A673 (cell line): ENCODE data around the gene RASSF1. TPM values are rescaled to one million over a fixed set of nuclear protein-coding genes. Genes with fewer than 3 reads are reported as not detected.

Source experiments
- Bru-seq: library from RNA; stranded (reverse); fragments of 400-500 nt; gene quantifications from one replicate; lab custom pipeline; 2021; lab: Mats Ljungman, UMichigan
- BruChase-seq, 2 experiments: library from RNA; stranded (reverse); fragments of 400-500 nt; gene quantifications; one replicate each; lab custom pipeline; 2021; lab: Mats Ljungman, UMichigan
- BruUV-seq: library from RNA; stranded (reverse); fragments of 400-500 nt; replicated peaks from 2 replicates; lab custom pipeline; 2021; lab: Mats Ljungman, UMichigan
- CTCF ChIA-PET: fragments of 300-600 bp; sonication (Branson Sonifier 250); formaldehyde crosslinking; loops from one replicate; lab custom pipeline; 2022; ENCODE audit warnings: antibody characterized with exemption; lab: Charles Lee
- POLR2A ChIA-PET: fragments of 300-600 bp; sonication (Branson Sonifier 250); formaldehyde crosslinking; loops from one replicate; lab custom pipeline; 2022; ENCODE audit warnings: antibody characterized with exemption; ENCODE audit not compliant: low non-redundant PET; lab: Charles Lee
- DNase-seq: peaks from one replicate; pipeline ENCODE4 v3.0.0-alpha.2; 2015; ENCODE audit warnings: low spot score
- H3K27ac ChIP-seq: fragments of 200-600 bp; sonication (generic); 2 replicates; pipeline ENCODE4 v1.5.1; 2016; ENCODE audit warnings: mixed run types, low read depth, mild to moderate bottlenecking, mixed read lengths, antibody characterized with exemption, low read length; ENCODE audit not compliant: poor library complexity, severe bottlenecking
- H3K27me3 ChIP-seq: fragments of 200-600 bp; sonication (generic); replicated peaks from 2 replicates; pipeline ENCODE4 v1.6.1; 2017; ENCODE audit warnings: mixed run types, low read depth, mild to moderate bottlenecking, mixed read lengths, antibody characterized with exemption, low read length; ENCODE audit not compliant: insufficient read depth, poor library complexity
- H3K36me3 ChIP-seq: fragments of 200-600 bp; sonication (generic); 2 replicates; pipeline ENCODE4 v1.6.1; 2016; ENCODE audit warnings: mixed run types, mild to moderate bottlenecking, mixed read lengths, antibody characterized with exemption, low read length; ENCODE audit not compliant: insufficient read depth, poor library complexity, severe bottlenecking
- H3K4me1 ChIP-seq: fragments of 200-600 bp; sonication (generic); 2 replicates; pipeline ENCODE4 v1.6.1; 2017; ENCODE audit warnings: mixed run types, mild to moderate bottlenecking, mixed read lengths, antibody characterized with exemption, low read length; ENCODE audit not compliant: insufficient read depth, poor library complexity, severe bottlenecking
- H3K4me3 ChIP-seq: fragments of 200-600 bp; sonication (generic); 2 replicates; pipeline ENCODE4 v1.5.1; 2016; ENCODE audit warnings: low read depth, mixed run types, mild to moderate bottlenecking, mixed read lengths, low read length; ENCODE audit not compliant: poor library complexity, severe bottlenecking
- H3K9me3 ChIP-seq: fragments of 200-600 bp; sonication (generic); 2 replicates; pipeline ENCODE4 v1.6.1; 2016; ENCODE audit warnings: mixed run types, low read depth, mild to moderate bottlenecking, mixed read lengths, antibody characterized with exemption, low read length; ENCODE audit not compliant: poor library complexity, severe bottlenecking
- CTCF ChIP-seq: fragments of 300-800, 200-600 bp; sonication (generic); conservative IDR thresholded peaks from 2 replicates; pipeline ENCODE4 v1.5.1; 2017; ENCODE audit warnings: low read depth, mild to moderate bottlenecking, antibody characterized with exemption, low read length, moderate library complexity, mixed read lengths
- EZH2 ChIP-seq: fragments of 200-600 bp; sonication (generic); IDR thresholded peaks from 2 replicates; pipeline ENCODE4 v1.6.1; 2017; ENCODE audit warnings: borderline replicate concordance, low read depth, mild to moderate bottlenecking, mixed read lengths, antibody characterized with exemption, low read length; ENCODE audit not compliant: poor library complexity, severe bottlenecking
- intact Hi-C: fragments of 100-400 bp; cut with micrococcal nuclease; formaldehyde crosslinking; loops from one replicate; pipeline ENCODE4 v1.10.0; 2022; ENCODE audit not compliant: unreplicated experiment
- long read RNA-seq: library from polyadenylated mRNA; stranded (forward); transcript quantifications from one replicate; pipeline ENCODE4 v2.0.0, GENCODE V29; 2022
- total RNA-seq: library from RNA; stranded (reverse); gene quantifications from 2 replicates; pipeline ENCODE4 v1.2.3, GENCODE V29; 2021

Gene RASSF1
- 10.2 and 14.4 TPM in 2 replicates for total RNA-seq
- Bru-seq, nascent RNA = percentile 59 among the genes with signal in this experiment
- BruChase-seq, experiment 1, labeled RNA remaining after a 2-hour chase = percentile 55 among the genes with signal in this experiment
- BruChase-seq, experiment 2, labeled RNA remaining after a 6-hour chase = percentile 55 among the genes with signal in this experiment
- long read RNA-seq, transcript RASSF1-201 (5 exons, 1,757 nt) = major isoform, 21 of 23 reads
- long read RNA-seq, partial matches to known transcripts = 0 of 23 reads
- long read RNA-seq, other reads (novel, unspliced or antisense) = 1 of 23 reads

DNA sequence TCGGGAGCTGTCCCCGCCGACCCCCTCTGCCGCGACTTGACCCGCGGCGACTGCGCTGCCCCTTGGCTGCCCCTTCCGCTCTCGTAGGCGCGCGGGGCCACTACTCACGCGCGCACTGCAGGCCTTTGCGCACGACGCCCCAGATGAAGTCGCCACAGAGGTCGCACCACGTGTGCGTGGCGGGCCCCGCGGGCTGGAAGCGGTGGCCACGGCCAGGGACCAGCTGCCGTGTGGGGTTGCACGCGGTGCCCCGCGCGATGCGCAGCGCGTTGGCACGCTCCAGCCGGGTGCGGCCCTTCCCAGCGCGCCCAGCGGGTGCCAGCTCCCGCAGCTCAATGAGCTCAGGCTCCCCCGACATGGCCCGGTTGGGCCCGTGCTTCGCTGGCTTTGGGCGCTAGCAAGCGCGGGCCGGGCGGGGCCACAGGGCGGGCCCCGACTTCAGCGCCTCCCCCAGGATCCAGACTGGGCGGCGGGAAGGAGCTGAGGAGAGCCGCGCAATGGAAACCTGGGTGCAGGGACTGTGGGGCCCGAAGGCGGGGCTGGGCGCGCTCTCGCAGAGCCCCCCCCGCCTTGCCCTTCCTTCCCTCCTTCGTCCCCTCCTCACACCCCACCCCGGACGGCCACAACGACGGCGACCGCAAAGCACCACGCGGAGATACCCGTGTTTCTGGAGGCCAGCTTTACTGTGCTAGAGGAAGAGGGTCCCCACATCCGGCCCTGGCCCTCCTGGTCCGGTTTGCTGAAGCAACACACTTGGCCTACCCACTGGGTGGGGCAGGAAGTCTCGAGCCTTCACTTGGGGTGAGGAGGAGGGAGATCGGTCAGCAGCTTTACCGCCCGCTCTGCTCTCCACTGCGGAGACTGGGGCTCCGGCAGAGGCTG, at the start of gene RASSF1:
Gene RASSF1, minus strand, starts transcription at position 389 of the 882 bp plus-strand sequence. Its CDS starts 31 bp downstream, at position 358.
- intact Hi-C loops = no loop called here
- H3K4me3 ChIP-seq = no peak within 1 kb of the TSS
- no peak within 1 kb of the TSS for H3K27ac ChIP-seq
- BruUV-seq = no TSS peak
- peaks cover 2% of the 10 kb centered on the region for H3K4me1 ChIP-seq
- no peaks in the 10 kb centered on the region for H3K9me3 ChIP-seq
- ChIA-PET CTCF (no interaction called here), POLR2A (no interaction called here)
- H3K27me3 ChIP-seq = no peaks in the 10 kb centered on the region
- no peak for TF ChIP-seq EZH2
- no peak for TF ChIP-seq CTCF
- DNase-seq = no peak
- H3K36me3 ChIP-seq = no peaks in the 10 kb centered on the region

DNA sequence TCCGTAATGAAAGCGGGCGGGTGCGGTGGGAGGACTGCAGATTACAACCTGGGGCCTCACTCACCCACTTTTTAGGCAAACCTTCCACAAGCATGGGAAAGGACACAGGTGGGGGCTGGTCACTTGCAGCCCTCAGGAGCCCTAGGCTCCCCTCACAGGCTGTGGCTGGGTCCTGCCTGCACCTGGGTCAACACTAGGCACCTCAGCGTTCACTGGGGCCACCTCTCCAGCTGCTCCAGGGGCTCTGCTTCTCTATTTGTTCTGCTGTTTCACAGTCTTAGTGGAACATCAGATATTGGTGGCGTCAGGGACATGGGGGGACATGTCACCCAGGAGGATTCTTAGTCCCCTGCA, 48.8 kb upstream of the RASSF1 start:
- no peak overlapping the region for H3K27ac ChIP-seq
- POLR2A ChIA-PET = no interaction called here
- H3K27me3 ChIP-seq = no peaks in the 10 kb centered on the region
- CTCF ChIA-PET = no interaction called here
- H3K36me3 ChIP-seq = no peaks in the 10 kb centered on the region
- no peaks in the 10 kb centered on the region for H3K4me1 ChIP-seq
- BruUV-seq = no TSS peak
- intact Hi-C loops = no loop called here
- TF ChIP-seq CTCF (no peak), EZH2 (no peak)
- no peaks in the 10 kb centered on the region for H3K9me3 ChIP-seq
- no peak for DNase-seq
- no peak overlapping the region for H3K4me3 ChIP-seq

GRCh38 chr3:50388720-50389413, 48.2 kb upstream of the RASSF1 start:
- no peak for DNase-seq
- Histone ChIP-seq H3K27me3 (no peaks in the 10 kb centered on the region), H3K4me3 (no peak overlapping the region), H3K9me3 (no peaks in the 10 kb centered on the region), H3K4me1 (no peaks in the 10 kb centered on the region), H3K36me3 (no peaks in the 10 kb centered on the region), H3K27ac (no peak overlapping the region)
- CTCF ChIA-PET = no interaction called here
- intact Hi-C loops = no loop called here
- TF ChIP-seq CTCF = no peak
- TF ChIP-seq EZH2 = no peak
- POLR2A ChIA-PET = no interaction called here
- no TSS peak for BruUV-seq
